Ureter (tissue), 1 donor: ENCODE results near the gene SLC9B1. TPM values are rescaled to one million over a fixed set of nuclear protein-coding genes. Genes with fewer than 3 reads are reported as not detected.
"Not testable (repeated sequence)": the region's sequence is repeated elsewhere in the genome, so short reads cannot be mapped to it uniquely, and the experiment has no call there.

Experiments
- DNase-seq: peaks from one replicate; pipeline ENCODE4 v3.0.0-alpha.2; 2020; ENCODE audit warnings: low spot score
- total RNA-seq: library from RNA; stranded (reverse); gene quantifications from one replicate; pipeline ENCODE4 v1.2.4, GENCODE V29; 2023
- donor health status: DM: yes; HTN: yes; CAD: no.

The SLC9B1 gene
- total RNA-seq, 1 donor from 2014 or later, result 1.8 TPM

GRCh38 chr4:102878349-102878748, 141.2 kb downstream of the SLC9B1 start:
- DNase-seq, result not testable (repeated sequence)

GRCh38 chr4:102877477-102878106, 141.9 kb downstream of the SLC9B1 start:
- DNase-seq, result not testable (repeated sequence)

GRCh38 chr4:102871772-102872171, 147.7 kb downstream of the SLC9B1 start:
- no peak for DNase-seq

GRCh38 chr4:102869569-102870197, 149.8 kb downstream of the SLC9B1 start:
- no peak for DNase-seq

GRCh38 chr4:102868781-102869568, 150.5 kb downstream of the SLC9B1 start, which contains the start of gene CISD2:
Gene CISD2 (plus strand): TSS chr4:102868992. CDS start chr4:102869085, 93 bp downstream.
- peak; percentile 93 for DNase-seq

- DNase-seq, result no peak
Measured at GRCh38 chr4:102868153-102868780, 151.2 kb downstream of the SLC9B1 start.

- no peak for DNase-seq
Measured at GRCh38 chr4:102867278-102868152, 152.0 kb downstream of the SLC9B1 start.

GRCh38 chr4:102865327-102865726, 154.2 kb downstream of the SLC9B1 start:
- not testable (repeated sequence) for DNase-seq

GRCh38 chr4:102862747-102863146, 156.8 kb downstream of the SLC9B1 start:
- no peak for DNase-seq

- DNase-seq, result no peak
Measured at GRCh38 chr4:102862016-102862415, 157.5 kb downstream of the SLC9B1 start.

GRCh38 chr4:102860611-102861324, 158.7 kb downstream of the SLC9B1 start:
- DNase-seq, result no peak

- no peak for DNase-seq
Measured at GRCh38 chr4:102858828-102859464, 160.6 kb downstream of the SLC9B1 start.

Other genes with a start within 250 kb of the SLC9B1 start
- 316 TPM for gene UBE2D3, start 192.2 kb downstream of the SLC9B1 start, total RNA-seq
- 18.2 TPM for gene CISD2, start 150.7 kb downstream of the SLC9B1 start, total RNA-seq
- gene SLC9B2, start 57.1 kb upstream of the SLC9B1 start, total RNA-seq, result 13.0 TPM
- 41.4 TPM for gene BDH2, start 80.1 kb upstream of the SLC9B1 start, total RNA-seq
- 1.3 TPM for gene CENPE, start 178.6 kb upstream of the SLC9B1 start, total RNA-seq